CD14-positive monocyte (primary cell): ENCODE measurements around the gene KCNH1. TPM values are rescaled to one million over a fixed set of nuclear protein-coding genes. Genes with fewer than 3 reads are reported as not detected.

ENCODE experiments used
- DNase-seq, 3 donors: peaks; one replicate each; pipeline ENCODE4 v3.0.0-alpha.2; 2011 to 2022
- H2AFZ ChIP-seq: 2 replicates; pipeline ENCODE4 v1.6.0; 2012; ENCODE audit warnings: mild to moderate bottlenecking, low read depth, low read length, inconsistent platforms; ENCODE audit not compliant: insufficient read depth, poor library complexity, severe bottlenecking
- H3K27ac ChIP-seq, 2 donors: 1 replicate in 1 of 2; 2 replicates in 1 of 2; pipeline ENCODE4 v1.5.1; 2012 to 2013; ENCODE audit warnings: low read length in 2 of 2, control low read depth in 1 of 2, inconsistent platforms in 1 of 2, low read depth in 1 of 2, mild to moderate bottlenecking in 1 of 2
- H3K27me3 ChIP-seq, 2 donors: one replicate each; pipeline versions ENCODE4 v1.6.0 to v1.6.1; 2011 to 2013; ENCODE audit warnings: low read length in 2 of 2; ENCODE audit not compliant: control insufficient read depth in 2 of 2, insufficient read depth in 2 of 2
- H3K36me3 ChIP-seq, 2 donors: replicated peaks in 1 of 2; 1 replicate in 1 of 2; 2 replicates in 1 of 2; pipeline versions ENCODE4 v1.5.1 to v1.6.1; 2012 to 2013; ENCODE audit warnings: low read length in 2 of 2, control low read depth in 1 of 2, inconsistent platforms in 1 of 2, mild to moderate bottlenecking in 1 of 2; ENCODE audit not compliant: insufficient read depth in 2 of 2, control insufficient read depth in 1 of 2
- H3K4me1 ChIP-seq, 2 donors: 1 replicate in 1 of 2; 2 replicates in 1 of 2; pipeline versions ENCODE4 v1.5.1 to v1.6.1; 2012 to 2013; ENCODE audit warnings: low read length in 2 of 2, control low read depth in 1 of 2, inconsistent platforms in 1 of 2, mild to moderate bottlenecking in 1 of 2, moderate library complexity in 1 of 2; ENCODE audit not compliant: insufficient read depth in 2 of 2, control insufficient read depth in 1 of 2
- H3K4me2 ChIP-seq: replicated peaks from 2 replicates; pipeline ENCODE3; 2012; ENCODE audit warnings: low read length, moderate library complexity, mild to moderate bottlenecking; ENCODE audit not compliant: poor library complexity, severe bottlenecking; ENCODE audit errors: extremely low read depth
- H3K4me3 ChIP-seq, 3 experiments: fragments of 200-600 bp in 1 of 3; sonication (generic) in 1 of 3; replicated peaks in 1 of 3; 1 replicate in 2 of 3; 2 replicates in 1 of 3; pipeline ENCODE4 v1.5.1; 2011 to 2013; ENCODE audit warnings: low read length in 3 of 3, mild to moderate bottlenecking in 3 of 3, control low read depth in 2 of 3, low read depth in 2 of 3, inconsistent platforms in 1 of 3, moderate library complexity in 1 of 3
- H3K79me2 ChIP-seq: 2 replicates; pipeline ENCODE4 v1.6.0; 2012; ENCODE audit warnings: mild to moderate bottlenecking, control low read depth, inconsistent platforms, low read length, moderate library complexity; ENCODE audit not compliant: insufficient read depth
- H3K9ac ChIP-seq: 2 replicates; pipeline ENCODE4 v1.6.0; 2017; ENCODE audit warnings: low read length, mild to moderate bottlenecking; ENCODE audit not compliant: insufficient read depth, poor library complexity, severe bottlenecking
- H3K9me3 ChIP-seq, 2 donors: replicated peaks in 1 of 2; 1 replicate in 1 of 2; 2 replicates in 1 of 2; pipeline versions ENCODE4 v1.5.1 to v1.6.1; 2012 to 2013; ENCODE audit warnings: low read length in 2 of 2, control low read depth in 1 of 2; ENCODE audit not compliant: control insufficient read depth in 1 of 2, insufficient read depth in 1 of 2
- H4K20me1 ChIP-seq: 2 replicates; pipeline ENCODE4 v1.6.0; 2012; ENCODE audit warnings: mild to moderate bottlenecking, low read length, control low read depth, moderate library complexity; ENCODE audit not compliant: insufficient read depth
- H3K27ac Mint-ChIP-seq, 7 donors: one replicate each; pipeline ENCODE4 v1.8.0; 2020; ENCODE audit warnings: mild to moderate bottlenecking in 7 of 7, mixed read lengths in 7 of 7, moderate library complexity in 6 of 7, inconsistent platforms in 2 of 7
- H3K27me3 Mint-ChIP-seq, 3 donors: one replicate each; pipeline ENCODE4 v1.8.0; 2021 to 2022; ENCODE audit warnings: low read depth in 3 of 3, mild to moderate bottlenecking in 3 of 3, mixed read lengths in 3 of 3, moderate library complexity in 3 of 3, inconsistent platforms in 1 of 3
- H3K36me3 Mint-ChIP-seq, 2 donors: one replicate each; pipeline ENCODE4 v1.8.0; 2020; ENCODE audit warnings: mixed read lengths in 2 of 2, inconsistent platforms in 1 of 2, mild to moderate bottlenecking in 1 of 2
- H3K4me1 Mint-ChIP-seq: one replicate; pipeline ENCODE4 v1.8.0; 2020; ENCODE audit warnings: mild to moderate bottlenecking, mixed read lengths
- H3K4me3 Mint-ChIP-seq, 2 donors: one replicate each; pipeline ENCODE4 v1.8.0; 2020; ENCODE audit warnings: mild to moderate bottlenecking in 2 of 2, mixed read lengths in 2 of 2, moderate library complexity in 1 of 2
- H3K9me3 Mint-ChIP-seq, 7 donors: one replicate each; pipeline ENCODE4 v1.8.0; 2020 to 2022; ENCODE audit warnings: mixed read lengths in 7 of 7, mild to moderate bottlenecking in 6 of 7, moderate library complexity in 6 of 7, inconsistent platforms in 2 of 7
- CTCF ChIP-seq: fragments of 200-600 bp; IDR thresholded peaks from one replicate; pipeline ENCODE4 v1.8.0; 2022; ENCODE audit warnings: antibody characterized with exemption, mild to moderate bottlenecking
- WGBS: methylation state at CpG from one replicate; pipeline ENCODE4 v1.1.5; 2013; ENCODE audit warnings: missing lambda C conversion rate; ENCODE audit not compliant: insufficient coverage; 5-methylcytosine and 5-hydroxymethylcytosine counted together
- intact Hi-C, 2 donors: fragments of 100-400 bp; cut with micrococcal nuclease; formaldehyde crosslinking; loops; one replicate each; pipeline versions ENCODE4 v1.15.0 to v1.15.1; 2023
- polyA plus RNA-seq, 3 donors: library from polyadenylated mRNA; depleted of rRNA in 1 of 3; unstranded in 2 of 3; stranded (reverse) in 1 of 3; fragments of 300-500 nt in 2 of 3; fragments of >200 nt in 1 of 3; fragmentation: Illumina TruSeq in 2 of 3; gene quantifications; 1 replicate in 2 of 3; 2 replicates in 1 of 3; pipeline ENCODE4 v1.2.3, GENCODE V29; 2012 to 2021

Gene KCNH1
- polyA plus RNA-seq, 3 donors = not detected

- H3K27me3 ChIP-seq = no peaks in the 10 kb centered on the region
- no peaks in the 10 kb centered on the region for H3K4me1 ChIP-seq
- Mint-ChIP-seq H3K4me3 (no peak overlapping the region), H3K9me3 (no peaks in the 10 kb centered on the region), H3K27me3 (peaks cover 0 to 7% (median 1%) of the 10 kb centered on the region in 3 donors), H3K4me1 (no peaks in the 10 kb centered on the region), H3K36me3 (no peaks in the 10 kb centered on the region), H3K27ac (no peak overlapping the region)
- no peak overlapping the region for H2AFZ ChIP-seq
- intact Hi-C loops = no loop called here
- DNase-seq = no peak
- no peak overlapping the region for H3K27ac ChIP-seq
- H3K9ac ChIP-seq = no peak overlapping the region
- no peak overlapping the region for H3K4me3 ChIP-seq
- H3K4me2 ChIP-seq = no peak overlapping the region
- WGBS = 92% methylated on average over 5 of the region's 5 CpGs
- no peaks in the 10 kb centered on the region for H3K9me3 ChIP-seq
- H4K20me1 ChIP-seq = no peaks in the 10 kb centered on the region
- H3K79me2 ChIP-seq = no peaks in the 10 kb centered on the region
- H3K36me3 ChIP-seq = no peaks in the 10 kb centered on the region
- TF ChIP-seq CTCF = no peak
These were observed 34.6 kb downstream of the KCNH1 start for GRCh38 chr1:211099393-211099792.

GRCh38 chr1:211095381-211095780, 38.6 kb downstream of the KCNH1 start:
- H3K36me3 Mint-ChIP-seq = no peaks in the 10 kb centered on the region
- Histone ChIP-seq H3K36me3 (no peaks in the 10 kb centered on the region), H3K27me3 (no peaks in the 10 kb centered on the region), H3K4me2 (no peak overlapping the region), H3K27ac (no peak overlapping the region), H3K4me1 (no peaks in the 10 kb centered on the region), H3K9ac (no peak overlapping the region), H2AFZ (no peak overlapping the region), H3K79me2 (no peaks in the 10 kb centered on the region), H3K4me3 (no peak overlapping the region), H4K20me1 (no peaks in the 10 kb centered on the region), H3K9me3 (no peaks in the 10 kb centered on the region)
- H3K4me1 Mint-ChIP-seq = no peaks in the 10 kb centered on the region
- no peaks in the 10 kb centered on the region for H3K9me3 Mint-ChIP-seq
- no peak for DNase-seq
- peaks cover 2 to 6% (median 3%) of the 10 kb centered on the region in 3 donors for H3K27me3 Mint-ChIP-seq
- TF ChIP-seq CTCF = no peak
- no peak overlapping the region for H3K27ac Mint-ChIP-seq
- WGBS = no CpG with 5 or more reads among the region's 2 CpGs
- intact Hi-C loops = no loop called here
- H3K4me3 Mint-ChIP-seq = no peak overlapping the region
